OCI-LY1 (cell line): ENCODE results near the gene FYN.

Experiments
- H2AFZ ChIP-seq: fragments of 200-600 bp; sonication (generic), shearing (Covaris generic); 2 replicates; pipeline ENCODE4 v1.6.0; 2014; ENCODE audit warnings: antibody characterized with exemption, mild to moderate bottlenecking, low read length
- H3F3A ChIP-seq: fragments of 200-600 bp; sonication (generic), shearing (Covaris generic); 2 replicates; pipeline ENCODE4 v1.6.0; 2014; ENCODE audit warnings: mild to moderate bottlenecking, antibody characterized with exemption, low read length, moderate library complexity; ENCODE audit not compliant: insufficient read depth
- H3K27ac ChIP-seq: fragments of 200-600 bp; sonication (generic); 2 replicates; pipeline ENCODE4 v1.5.1; 2014; ENCODE audit warnings: low read length, mixed run types, mild to moderate bottlenecking, low read depth; ENCODE audit not compliant: poor library complexity, severe bottlenecking
- H3K27me3 ChIP-seq: fragments of 200-600 bp; sonication (generic); 2 replicates; pipeline ENCODE4 v1.6.0; 2014; ENCODE audit warnings: antibody characterized with exemption, mild to moderate bottlenecking, low read length, moderate library complexity; ENCODE audit not compliant: insufficient read depth
- H3K36me3 ChIP-seq: fragments of 200-600 bp; sonication (generic); 2 replicates; pipeline ENCODE4 v1.6.1; 2014; ENCODE audit warnings: mild to moderate bottlenecking, antibody characterized with exemption, low read length, moderate library complexity, mixed read lengths; ENCODE audit not compliant: insufficient read depth
- H3K4me1 ChIP-seq: fragments of 200-600 bp; sonication (generic); 2 replicates; pipeline ENCODE4 v1.5.1; 2014; ENCODE audit warnings: mild to moderate bottlenecking, low read length, moderate library complexity; ENCODE audit not compliant: insufficient read depth, severe bottlenecking
- H3K4me2 ChIP-seq: fragments of 200-600 bp; sonication (generic), shearing (Covaris generic); 2 replicates; pipeline ENCODE4 v1.6.1; 2014; ENCODE audit warnings: low read length
- H3K4me3 ChIP-seq: fragments of 200-600 bp; sonication (generic); 2 replicates; pipeline ENCODE4 v1.5.1; 2014; ENCODE audit warnings: low read length, low read depth, mild to moderate bottlenecking, mixed read lengths; ENCODE audit not compliant: poor library complexity, severe bottlenecking
- H3K79me2 ChIP-seq: fragments of 200-600 bp; shearing (Covaris generic); 2 replicates; pipeline ENCODE4 v1.6.1; 2016; ENCODE audit warnings: mixed run types, low read length, mixed read lengths; ENCODE audit not compliant: insufficient read depth
- H3K9ac ChIP-seq: fragments of 200-600 bp; sonication (generic), shearing (Covaris generic); 2 replicates; pipeline ENCODE4 v1.6.1; 2014; ENCODE audit warnings: mild to moderate bottlenecking, low read length, mixed read lengths
- H3K9me2 ChIP-seq: fragments of 200-600 bp; sonication (generic), shearing (Covaris generic); 2 replicates; pipeline ENCODE4 v1.6.1; 2014; ENCODE audit warnings: low read depth, mild to moderate bottlenecking, low read length, mixed read lengths
- H3K9me3 ChIP-seq: fragments of 200-600 bp; shearing (Covaris generic); 2 replicates; pipeline ENCODE4 v1.6.1; 2014; ENCODE audit warnings: low read length, mixed read lengths
- H4K20me1 ChIP-seq: fragments of 200-600 bp; sonication (generic), shearing (Covaris generic); 2 replicates; pipeline ENCODE4 v1.6.0; 2016; ENCODE audit warnings: mild to moderate bottlenecking, low read length; ENCODE audit not compliant: insufficient read depth
- CTCF ChIP-seq: fragments of 200-600 bp; sonication (generic), shearing (Covaris generic); IDR thresholded peaks from 2 replicates; pipeline ENCODE4 v1.5.1; 2017; ENCODE audit warnings: mild to moderate bottlenecking, antibody characterized with exemption, low read length, moderate library complexity, mixed read lengths
- EZH2 ChIP-seq: fragments of 200-600 bp; sonication (generic), shearing (Covaris generic); IDR thresholded peaks from 2 replicates; pipeline ENCODE4 v1.8.0; 2017; ENCODE audit warnings: borderline replicate concordance, mixed run types, mild to moderate bottlenecking, antibody characterized with exemption, low read length, moderate library complexity, mixed read lengths

The FYN gene

GRCh38 chr6:111819458-111819857 lies 53.8 kb downstream of the FYN start:
- H3K27me3 ChIP-seq: no peaks in the 10 kb centered on the region
- H3K79me2 ChIP-seq: no peaks in the 10 kb centered on the region
- H4K20me1 ChIP-seq: no peaks in the 10 kb centered on the region
- H3K9me3 ChIP-seq: no peaks in the 10 kb centered on the region
- H3K9ac ChIP-seq: no peak overlapping the region
- TF ChIP-seq CTCF (no peak), EZH2 (no peak)
- H3K4me2 ChIP-seq: no peak overlapping the region
- H3K27ac ChIP-seq: no peak overlapping the region
- no peaks in the 10 kb centered on the region for H3K4me1 ChIP-seq
- H2AFZ ChIP-seq: no peak overlapping the region
- H3K9me2 ChIP-seq: no peaks in the 10 kb centered on the region
- no peaks in the 10 kb centered on the region for H3F3A ChIP-seq
- H3K4me3 ChIP-seq: no peak overlapping the region
- H3K36me3 ChIP-seq: no peaks in the 10 kb centered on the region

- no peaks in the 10 kb centered on the region for H3F3A ChIP-seq
- H3K4me1 ChIP-seq: no peaks in the 10 kb centered on the region
- no peak overlapping the region for H3K4me2 ChIP-seq
Measured at GRCh38 chr6:111818539-111819226, 54.6 kb downstream of the FYN start.

GRCh38 chr6:111817451-111818120 lies 55.7 kb downstream of the FYN start:
- TF ChIP-seq EZH2: no peak
- no peak for TF ChIP-seq CTCF
- Histone ChIP-seq H3K9me2 (no peaks in the 10 kb centered on the region), H3K36me3 (no peaks in the 10 kb centered on the region), H3K9me3 (no peaks in the 10 kb centered on the region), H3K79me2 (no peaks in the 10 kb centered on the region), H3K4me2 (no peak overlapping the region), H3F3A (no peaks in the 10 kb centered on the region), H2AFZ (no peak overlapping the region), H4K20me1 (no peaks in the 10 kb centered on the region), H3K4me1 (no peaks in the 10 kb centered on the region), H3K4me3 (no peak overlapping the region), H3K9ac (no peak overlapping the region), H3K27ac (no peak overlapping the region), H3K27me3 (no peaks in the 10 kb centered on the region)

More at GRCh38 chr6:111818539-111819226, 54.6 kb downstream of the FYN start:
- H3K27ac ChIP-seq: no peak overlapping the region
- no peaks in the 10 kb centered on the region for H3K79me2 ChIP-seq
- H3K9me3 ChIP-seq: no peaks in the 10 kb centered on the region
- H3K4me3 ChIP-seq: no peak overlapping the region
- H2AFZ ChIP-seq: no peak overlapping the region
- no peaks in the 10 kb centered on the region for H3K36me3 ChIP-seq
- no peaks in the 10 kb centered on the region for H4K20me1 ChIP-seq
- no peaks in the 10 kb centered on the region for H3K27me3 ChIP-seq
- no peak for TF ChIP-seq EZH2
- H3K9me2 ChIP-seq: no peaks in the 10 kb centered on the region
- H3K9ac ChIP-seq: no peak overlapping the region
